ENCODE results near the gene AGTR1.
"Not testable (repeated sequence)": the region's sequence is repeated elsewhere in the genome, so short reads cannot be mapped to it uniquely, and the experiment has no call there.

Gene AGTR1

DNA sequence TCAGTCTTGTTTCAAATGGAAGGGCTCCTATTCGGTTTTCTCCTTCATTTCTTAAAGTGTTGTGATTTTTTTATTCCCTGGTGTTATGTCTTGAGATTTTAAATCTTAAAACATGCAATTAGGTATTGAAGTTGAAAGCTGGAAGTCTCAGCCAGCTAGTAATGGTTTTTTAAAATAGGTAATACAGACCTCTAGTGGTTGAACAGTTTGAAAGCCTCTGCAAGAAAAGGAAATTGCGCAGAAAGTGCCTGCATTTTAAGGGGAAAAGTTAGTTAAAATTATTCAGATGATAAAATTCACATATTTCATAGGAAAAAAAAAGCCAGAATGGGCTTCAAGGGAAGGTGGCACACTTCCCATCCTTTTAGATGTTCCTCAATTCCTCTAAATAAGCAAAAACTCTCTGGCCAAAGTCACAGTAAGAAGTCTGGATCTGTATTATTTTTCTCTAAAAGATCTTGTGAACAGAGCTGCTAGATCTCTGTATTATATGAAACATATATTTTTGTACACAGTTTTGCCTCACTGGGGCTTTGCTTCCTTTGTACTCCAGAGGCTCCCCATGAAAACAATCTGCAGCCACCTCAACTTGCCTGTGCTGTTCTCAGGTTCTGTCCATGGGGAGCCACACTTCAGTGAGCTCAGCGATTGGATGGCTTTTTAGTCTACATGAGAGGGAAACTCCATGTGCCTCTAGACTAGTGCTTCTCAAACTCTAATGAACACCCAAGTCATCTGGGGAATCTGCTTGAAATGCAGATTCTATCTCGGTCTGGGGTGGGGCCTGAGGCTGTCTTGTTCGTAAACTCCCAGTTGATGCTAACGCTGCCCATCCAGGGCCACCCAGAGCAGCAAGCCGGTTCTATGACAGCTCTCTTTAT is 21.5 kb downstream of the AGTR1 start:
- no peak for DNase-seq (ENCODE audit: low read depth)

DNA sequence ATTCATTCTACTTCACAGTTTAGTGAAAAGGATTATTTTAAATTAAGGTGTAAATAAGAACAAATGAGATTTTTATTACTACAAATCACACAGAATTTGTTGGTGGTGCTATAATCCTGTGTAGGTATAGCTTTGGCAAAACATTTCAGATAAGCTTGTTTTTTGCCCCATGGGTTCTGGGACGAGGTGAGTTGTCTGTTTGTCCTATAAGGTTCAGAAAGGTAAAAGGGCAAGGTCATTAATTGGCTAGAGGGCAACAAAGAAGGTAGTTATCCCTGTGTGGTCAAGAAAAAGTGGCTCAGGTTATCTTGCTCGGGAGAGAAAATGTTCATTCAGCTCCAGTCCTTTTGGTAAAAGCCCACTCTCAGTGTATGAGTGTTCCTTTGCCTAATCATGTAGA is 23.2 kb downstream of the AGTR1 start:
- DNase-seq (ENCODE audit: low read depth) = no peak

DNA sequence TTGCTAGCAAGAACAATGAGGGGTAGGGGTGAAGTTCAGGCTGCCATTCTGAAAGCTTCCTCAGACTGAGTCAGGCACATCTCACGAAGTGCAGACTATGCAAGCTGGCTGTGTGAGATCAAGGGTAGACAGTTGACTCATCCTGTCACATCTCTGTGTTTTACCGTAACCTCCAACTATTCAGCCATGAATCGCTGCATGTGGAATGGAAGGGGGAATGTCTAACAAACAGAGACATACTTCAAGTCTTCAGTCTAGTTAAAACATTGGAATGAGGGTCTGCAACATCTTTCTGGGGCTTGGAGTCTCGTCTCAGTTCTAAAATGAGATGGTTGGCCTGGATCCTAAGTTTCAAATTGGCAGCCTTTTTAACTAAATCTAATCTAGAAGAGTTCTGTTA is 25.9 kb downstream of the AGTR1 start:
- peak; percentile 84 for DNase-seq (ENCODE audit: low read depth)

DNA sequence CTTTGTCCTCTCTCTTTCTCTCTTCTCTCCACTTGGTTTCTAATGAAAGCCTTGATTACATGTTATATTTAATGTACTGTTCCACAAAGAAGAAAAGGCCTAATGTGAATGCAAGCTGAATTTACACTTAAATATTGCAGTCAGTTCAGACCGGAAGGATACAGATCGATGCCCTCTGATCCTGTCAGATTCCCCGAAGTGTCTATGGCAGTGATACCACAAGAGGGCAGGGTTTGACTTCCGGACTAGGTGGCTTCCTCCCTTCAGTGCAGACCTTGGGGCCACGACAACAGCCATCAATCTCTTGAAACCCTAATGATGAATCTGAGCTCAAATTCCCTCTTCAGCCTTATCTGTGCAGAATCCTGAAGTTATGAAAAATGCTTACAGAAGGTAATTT is 29.5 kb downstream of the AGTR1 start:
- no peak for DNase-seq (ENCODE audit: low read depth)

DNA sequence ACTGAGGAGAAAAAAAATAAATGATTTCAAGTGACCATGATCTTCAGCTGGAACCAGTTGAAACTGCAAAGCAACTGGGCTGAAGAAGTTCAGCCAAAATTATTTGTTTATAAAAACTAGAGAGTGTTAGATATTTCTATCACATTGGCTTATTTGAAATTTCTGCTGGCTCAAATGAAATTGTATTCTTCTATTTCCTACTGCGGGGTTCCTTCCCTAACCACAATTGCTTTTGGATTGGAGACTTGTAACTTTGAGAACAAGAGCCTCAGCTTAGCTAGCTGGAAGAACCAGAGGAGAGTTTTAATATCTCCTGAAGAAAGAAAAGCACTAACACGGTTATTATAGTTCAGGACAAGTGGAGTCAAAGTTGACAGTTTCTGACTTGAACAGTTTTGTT is 31.1 kb downstream of the AGTR1 start:
- no peak for DNase-seq (ENCODE audit: low read depth)

DNA sequence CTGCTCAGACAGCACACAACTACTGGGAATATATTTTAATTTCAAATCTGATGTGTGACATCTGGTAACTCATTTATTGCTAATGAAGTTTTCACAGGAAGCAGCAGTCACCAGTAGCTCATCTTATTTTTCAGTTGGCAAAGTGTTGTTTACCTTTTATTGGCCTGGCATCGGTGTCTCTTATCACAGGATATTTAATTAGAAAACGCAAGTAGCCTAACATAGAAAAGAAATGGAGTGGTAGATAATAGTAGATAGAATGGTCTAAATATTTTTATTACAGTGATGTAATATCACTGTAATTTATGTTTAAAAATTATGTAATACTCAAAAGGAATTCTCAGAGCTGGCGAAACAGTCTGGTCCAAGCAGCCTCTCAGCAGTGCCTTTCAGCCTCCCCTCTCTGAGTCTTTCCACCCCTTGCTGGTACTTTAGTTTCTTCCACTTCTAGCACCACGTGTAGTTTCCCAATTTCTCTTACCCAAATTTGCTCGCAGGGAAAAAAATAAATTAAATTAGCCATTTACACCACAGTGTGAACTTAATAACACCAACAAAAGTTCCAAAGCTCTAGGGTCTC is 31.9 kb downstream of the AGTR1 start:
- DNase-seq (ENCODE audit: low read depth) = no peak

DNA sequence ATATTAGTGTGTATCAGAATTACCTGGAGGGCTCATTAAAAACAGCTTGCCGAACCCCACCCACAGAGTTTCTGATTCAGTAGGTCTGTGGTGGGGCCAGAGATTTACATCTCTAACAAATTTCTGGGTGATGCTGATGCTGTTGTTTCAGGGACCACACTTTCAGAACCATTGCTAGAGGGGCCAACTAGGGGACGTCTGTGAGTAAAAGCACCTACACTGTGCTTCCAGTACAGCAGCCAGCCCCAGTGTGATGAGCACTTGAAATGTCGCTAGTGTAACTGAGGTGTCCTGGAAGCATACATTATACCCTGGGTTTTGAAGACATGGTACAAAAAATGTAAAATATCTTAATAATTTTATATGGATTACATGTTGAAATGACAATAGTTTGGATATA is 33.0 kb downstream of the AGTR1 start:
- DNase-seq (ENCODE audit: low read depth) = no peak

DNA sequence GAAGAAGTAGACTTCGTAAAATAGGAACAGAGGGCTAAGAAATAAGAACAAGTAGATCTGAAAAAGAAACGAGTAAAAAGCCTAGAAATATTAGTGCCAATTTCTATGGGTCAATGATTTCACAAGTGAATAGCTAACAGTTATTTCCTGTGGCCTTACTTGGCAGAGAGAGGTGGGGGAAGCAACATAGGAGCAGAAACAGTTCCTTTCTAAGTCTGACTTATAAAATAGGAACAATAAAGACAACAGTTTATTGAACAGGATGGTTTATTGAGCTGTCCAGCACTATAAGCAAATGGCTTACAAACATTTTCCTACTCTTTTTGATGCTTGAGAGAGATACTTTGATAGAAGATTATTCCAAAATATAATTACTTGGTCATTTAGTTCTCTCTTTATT is 37.9 kb downstream of the AGTR1 start:
- no peak for DNase-seq (ENCODE audit: low read depth)

DNA sequence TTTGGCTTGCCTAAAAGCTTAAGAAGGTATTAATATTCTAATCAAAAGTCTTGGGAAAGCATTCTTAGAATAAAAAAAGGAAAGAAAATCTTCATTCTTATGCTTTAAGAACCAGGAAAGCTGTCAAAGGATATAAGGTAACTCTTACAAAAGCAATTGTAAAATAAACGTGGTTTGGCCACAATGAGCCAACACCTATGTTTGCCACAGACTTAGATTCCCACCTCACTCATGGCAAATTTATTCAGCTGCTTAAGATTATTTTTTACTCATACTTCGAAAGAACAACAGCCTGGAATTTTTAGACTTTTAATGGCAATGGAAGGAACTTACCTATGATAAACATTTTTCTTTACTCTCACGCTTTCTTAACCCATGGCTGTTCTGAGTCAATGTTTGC is 38.4 kb downstream of the AGTR1 start:
- DNase-seq (ENCODE audit: low read depth) = no peak

DNA sequence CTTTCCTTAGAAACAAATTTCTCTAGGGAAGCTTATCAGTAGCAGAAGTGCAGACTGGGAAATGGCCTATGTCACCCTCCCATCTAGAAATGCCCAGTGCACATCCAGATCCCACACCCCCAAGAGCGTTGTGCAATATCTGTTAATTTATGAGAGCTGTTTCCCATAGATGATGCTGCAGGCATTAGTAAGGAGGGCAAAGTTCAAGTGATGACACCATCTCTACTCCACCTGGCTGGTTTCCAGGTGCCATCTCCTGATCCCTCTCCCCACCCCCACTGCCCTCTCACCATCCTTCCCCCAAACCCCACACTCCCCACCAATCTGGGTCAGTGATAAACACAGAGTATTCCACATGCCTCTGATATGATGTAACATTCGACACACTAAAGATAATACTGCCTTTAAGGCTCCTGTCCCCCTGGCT is 39.4 kb downstream of the AGTR1 start:
- no peak for DNase-seq (ENCODE audit: low read depth)

DNA sequence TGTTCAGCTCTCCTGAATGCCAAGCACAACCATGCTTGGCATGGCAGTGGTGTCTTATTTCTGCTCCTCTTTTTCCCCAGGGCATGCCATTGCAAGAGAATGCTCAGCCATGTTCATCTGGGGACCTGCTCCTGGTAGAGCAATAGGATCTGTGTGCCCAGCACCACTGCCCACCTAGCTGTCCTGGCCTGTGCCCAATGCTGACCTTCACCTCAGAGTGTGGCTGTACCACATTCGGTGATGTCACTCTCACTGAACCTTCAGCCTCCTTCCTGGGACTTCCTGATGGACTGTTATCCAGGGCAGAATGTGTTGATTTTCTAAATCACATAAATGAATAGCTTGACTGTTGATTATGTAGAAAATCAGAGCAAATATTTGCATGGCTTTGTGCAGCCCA is 42.0 kb downstream of the AGTR1 start:
- DNase-seq (ENCODE audit: low read depth) = no peak

DNA sequence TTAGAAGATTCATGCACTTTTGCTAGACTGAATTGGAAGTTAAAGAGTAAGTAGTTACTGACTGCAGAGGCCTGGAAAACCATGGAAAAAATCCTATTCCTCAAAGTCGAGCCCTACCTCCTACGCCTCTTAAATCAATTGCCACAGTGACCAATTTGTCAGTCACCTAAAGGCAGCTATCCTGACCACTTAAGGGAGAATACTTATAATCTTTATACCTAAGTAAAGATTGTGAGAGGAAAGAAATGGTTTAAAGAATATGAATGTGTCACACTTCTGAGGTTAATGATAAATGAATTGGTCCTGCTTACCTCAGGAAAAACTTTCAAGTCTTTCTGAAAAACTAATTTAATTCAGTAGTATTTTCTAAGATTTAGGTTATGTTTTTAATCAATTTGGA is 42.6 kb downstream of the AGTR1 start:
- no peak for DNase-seq (ENCODE audit: low read depth)

DNA sequence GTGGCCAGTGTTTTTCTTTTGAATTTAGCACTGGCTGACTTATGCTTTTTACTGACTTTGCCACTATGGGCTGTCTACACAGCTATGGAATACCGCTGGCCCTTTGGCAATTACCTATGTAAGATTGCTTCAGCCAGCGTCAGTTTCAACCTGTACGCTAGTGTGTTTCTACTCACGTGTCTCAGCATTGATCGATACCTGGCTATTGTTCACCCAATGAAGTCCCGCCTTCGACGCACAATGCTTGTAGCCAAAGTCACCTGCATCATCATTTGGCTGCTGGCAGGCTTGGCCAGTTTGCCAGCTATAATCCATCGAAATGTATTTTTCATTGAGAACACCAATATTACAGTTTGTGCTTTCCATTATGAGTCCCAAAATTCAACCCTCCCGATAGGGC is 43.5 kb downstream of the AGTR1 start:
- no peak for DNase-seq (ENCODE audit: low read depth)

DNA sequence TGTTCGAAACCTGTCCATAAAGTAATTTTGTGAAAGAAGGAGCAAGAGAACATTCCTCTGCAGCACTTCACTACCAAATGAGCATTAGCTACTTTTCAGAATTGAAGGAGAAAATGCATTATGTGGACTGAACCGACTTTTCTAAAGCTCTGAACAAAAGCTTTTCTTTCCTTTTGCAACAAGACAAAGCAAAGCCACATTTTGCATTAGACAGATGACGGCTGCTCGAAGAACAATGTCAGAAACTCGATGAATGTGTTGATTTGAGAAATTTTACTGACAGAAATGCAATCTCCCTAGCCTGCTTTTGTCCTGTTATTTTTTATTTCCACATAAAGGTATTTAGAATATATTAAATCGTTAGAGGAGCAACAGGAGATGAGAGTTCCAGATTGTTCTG is 44.4 kb downstream of the AGTR1 start:
- DNase-seq (ENCODE audit: low read depth) = no peak

DNA sequence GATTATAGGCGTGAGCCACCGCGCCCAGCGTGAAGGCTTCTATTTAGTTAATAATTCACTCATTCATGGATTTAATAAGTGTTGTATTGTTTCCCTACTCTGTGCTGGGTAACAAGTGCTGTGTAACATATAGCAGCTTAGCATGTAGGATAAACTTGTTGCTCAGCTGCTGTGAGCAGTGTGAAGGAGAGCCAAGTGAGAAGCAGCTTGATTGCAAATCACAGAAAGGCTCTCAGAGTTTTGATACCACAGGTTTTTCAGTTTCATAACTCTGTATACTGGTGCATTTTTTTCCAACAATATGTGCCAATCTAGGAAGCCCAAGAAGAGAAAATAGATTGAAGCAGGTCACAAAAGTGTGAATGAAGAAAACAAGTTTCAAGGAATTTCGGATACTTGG is 48.4 kb downstream of the AGTR1 start:
- no peak for DNase-seq (ENCODE audit: low read depth)

DNA sequence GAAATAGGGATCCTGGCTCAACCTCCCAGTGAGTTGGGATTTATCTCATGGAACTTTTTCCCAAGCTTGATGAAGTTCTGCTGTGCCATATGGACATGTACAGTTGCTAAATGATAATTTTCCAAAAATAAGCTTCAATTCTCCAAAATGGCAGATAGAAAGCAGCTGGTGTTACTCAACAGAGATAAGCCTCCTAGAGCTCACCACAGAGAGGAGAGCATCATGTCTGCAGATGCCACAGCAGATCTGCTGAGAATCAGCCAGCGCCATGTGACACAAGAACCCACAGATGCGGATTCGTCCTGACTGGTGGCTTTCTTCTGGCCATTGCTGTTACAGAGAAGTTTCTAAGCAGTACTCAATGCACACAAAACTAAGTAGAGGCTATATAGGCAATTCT is 50.6 kb downstream of the AGTR1 start:
- DNase-seq (ENCODE audit: low read depth) = no peak

DNA sequence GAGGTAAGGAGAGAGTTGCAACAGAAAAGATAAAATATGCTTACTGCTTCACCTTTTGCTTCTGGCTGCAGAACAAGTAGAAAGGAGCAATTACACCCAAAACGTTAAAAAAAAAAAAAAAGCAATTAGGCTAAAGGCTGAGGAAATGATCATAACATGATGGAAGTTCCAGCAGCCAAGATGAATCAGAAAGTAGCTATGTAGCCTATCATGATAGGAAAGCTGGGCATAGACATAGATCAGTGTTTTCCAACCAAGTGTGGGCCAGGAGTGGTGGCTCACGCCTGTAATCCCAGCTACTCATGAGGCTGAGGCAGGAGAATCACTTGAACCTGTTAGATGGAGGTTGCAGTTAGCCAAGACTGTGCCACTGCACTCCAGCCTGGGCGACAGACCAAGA is 52.6 kb downstream of the AGTR1 start:
- DNase-seq (ENCODE audit: low read depth) = no peak

DNA sequence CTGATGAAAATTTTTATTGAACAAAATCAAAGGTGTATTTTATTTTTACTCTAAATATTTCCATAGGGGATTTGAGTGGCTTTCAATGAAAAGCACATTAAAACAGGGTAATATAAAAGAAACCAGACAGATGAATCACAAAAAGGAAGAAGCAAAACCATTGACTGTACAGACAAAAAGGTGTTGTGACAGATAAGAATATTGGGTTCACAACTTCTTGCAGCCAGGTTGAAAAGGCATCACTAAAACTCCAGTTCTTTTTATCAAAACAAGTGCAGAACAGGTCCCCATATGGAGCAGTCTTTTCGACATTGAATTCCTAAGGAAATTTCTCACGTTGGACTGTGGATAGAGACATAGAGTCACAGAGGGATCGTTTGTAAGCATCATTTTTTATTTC is 53.8 kb downstream of the AGTR1 start:
- no peak for DNase-seq (ENCODE audit: low read depth)

DNA sequence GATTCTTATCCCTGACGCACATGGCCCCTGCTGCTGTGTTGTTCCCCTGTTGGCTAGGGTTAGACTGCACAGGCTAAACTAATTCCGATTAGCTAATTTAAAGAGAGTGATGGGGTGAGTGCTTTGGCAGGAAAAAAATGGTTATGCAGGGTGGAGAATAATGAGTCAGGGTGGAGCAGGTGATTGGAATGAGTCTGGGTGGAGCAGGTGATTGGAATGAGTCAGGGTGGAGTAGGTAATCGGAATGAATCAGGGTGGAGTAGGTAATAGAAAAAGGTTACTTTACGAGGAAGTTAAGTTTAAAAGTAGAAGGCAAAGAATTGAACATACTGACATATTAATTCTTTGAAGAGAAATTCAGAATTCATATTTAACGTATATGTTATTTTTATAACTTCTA is 55.7 kb downstream of the AGTR1 start:
- not testable (repeated sequence) for DNase-seq (ENCODE audit: low read depth)

DNA sequence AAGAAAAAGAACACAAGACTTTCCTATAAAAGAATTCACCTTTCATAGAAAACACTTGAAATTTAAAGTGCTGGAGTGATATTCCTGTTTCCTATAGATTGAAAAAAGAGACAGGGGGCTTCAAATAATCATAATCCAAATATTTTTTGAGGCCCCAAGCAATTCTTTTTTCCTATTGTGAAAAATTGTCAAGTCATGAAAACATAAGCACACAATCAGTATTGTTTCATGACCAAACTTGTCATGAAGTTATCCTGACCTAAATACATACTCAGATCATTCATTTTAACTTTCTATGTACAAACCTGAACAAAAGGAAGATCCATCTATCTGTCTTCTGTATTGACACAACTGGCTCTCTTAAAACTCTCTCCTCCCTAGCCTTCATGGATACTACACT is 57.9 kb downstream of the AGTR1 start:
- DNase-seq (ENCODE audit: low read depth) = no peak

DNA sequence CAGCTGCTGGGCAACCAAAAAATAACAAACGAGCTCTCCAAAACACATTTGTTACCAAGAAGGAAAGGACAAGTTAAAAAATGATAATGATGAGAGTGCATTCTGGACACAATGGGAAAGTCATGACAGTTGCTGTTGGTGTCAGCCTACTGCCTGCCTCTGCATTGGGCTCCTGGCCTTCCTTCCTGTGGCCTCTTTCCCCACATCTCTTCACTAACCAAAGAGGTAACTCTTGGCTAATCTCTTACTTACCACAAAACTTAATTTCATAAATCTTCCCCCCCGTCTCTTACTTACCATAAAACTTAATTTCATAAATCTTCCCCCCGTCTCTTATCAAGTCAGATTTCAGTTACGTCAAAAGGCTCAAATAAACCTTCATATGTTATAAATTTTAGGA is 58.6 kb downstream of the AGTR1 start:
- DNase-seq (ENCODE audit: low read depth) = no peak

DNA sequence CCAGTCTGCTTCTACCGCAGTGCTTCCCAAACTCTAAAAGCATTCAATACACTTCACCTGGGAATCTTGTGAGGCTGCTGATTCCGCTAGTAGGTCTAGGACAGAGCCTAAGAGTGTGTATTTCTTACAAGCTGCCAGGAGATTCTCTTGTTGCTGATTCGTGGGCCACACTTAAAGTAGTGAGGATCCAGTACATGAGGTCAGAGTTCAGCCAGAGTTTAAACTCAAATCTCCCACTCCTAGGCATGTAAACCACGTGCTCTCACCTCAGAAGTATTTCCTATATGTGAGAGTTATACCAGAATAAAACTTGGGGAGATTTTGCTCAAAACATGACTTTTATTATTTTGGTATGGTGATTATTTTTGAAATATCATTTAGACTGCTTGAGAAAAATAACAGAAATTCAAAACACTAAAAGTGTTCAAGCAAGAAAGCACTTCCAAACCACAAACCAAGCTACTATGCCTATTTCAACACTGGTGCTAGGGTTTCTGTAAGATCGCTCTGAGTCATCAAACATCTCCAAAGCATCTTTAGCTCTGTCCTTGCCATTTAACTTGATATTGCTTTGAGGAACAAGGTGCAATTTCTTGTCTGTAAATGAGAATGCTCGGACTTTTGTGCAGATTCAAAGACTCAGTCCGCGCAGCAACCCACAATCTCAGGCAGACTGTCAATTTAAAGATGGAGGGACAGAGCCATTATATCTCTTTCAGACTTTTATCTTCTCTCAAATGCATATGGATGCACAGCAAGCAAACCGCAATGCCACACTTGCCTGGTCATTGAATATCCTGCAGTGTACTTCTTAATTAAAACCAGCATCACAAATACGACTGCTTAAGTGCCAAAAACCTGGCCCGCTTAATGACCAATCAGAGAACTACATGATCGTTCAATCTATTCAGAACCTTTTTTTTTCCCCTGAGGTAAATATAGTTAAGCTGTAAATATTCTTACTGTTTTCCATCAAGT is 59.8 kb downstream of the AGTR1 start:
- DNase-seq (ENCODE audit: low read depth) = peak; percentile 69
